GM19468 (cell line): ENCODE measurements around the gene CEP104.
"Not testable (repeated sequence)": the region's sequence is repeated elsewhere in the genome, so short reads cannot be mapped to it uniquely, and the experiment has no call there.

Experiments used
- ATAC-seq: cut with Tn5 transposase; IDR thresholded peaks from one replicate; pipeline ENCODE4 v1.9.1; 2021; ENCODE audit warnings: mild to moderate bottlenecking, moderate library complexity, moderate number of reproducible peaks; ENCODE audit not compliant: unreplicated experiment; ENCODE audit errors: extremely low read depth

Gene CEP104

DNA sequence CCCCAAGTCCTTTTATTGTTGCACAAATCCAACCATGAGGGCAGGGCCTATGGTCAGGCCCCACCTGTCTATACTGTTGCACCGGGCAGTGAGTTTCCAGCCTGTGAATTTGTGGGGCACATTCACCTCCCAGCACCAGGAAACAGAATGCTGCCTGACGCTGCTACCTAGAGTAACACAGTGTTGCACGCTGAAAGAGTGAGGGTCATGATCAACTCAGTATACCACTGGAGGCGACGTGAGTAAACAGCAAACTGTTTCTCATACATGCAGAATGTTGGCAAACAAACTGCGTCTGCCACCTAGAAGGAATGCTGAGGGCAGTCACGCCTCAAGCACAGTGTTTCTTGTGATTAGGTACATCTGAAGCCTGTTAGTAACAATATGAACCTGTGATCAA is 47.3 kb downstream of the CEP104 start:
- no peak for ATAC-seq

DNA sequence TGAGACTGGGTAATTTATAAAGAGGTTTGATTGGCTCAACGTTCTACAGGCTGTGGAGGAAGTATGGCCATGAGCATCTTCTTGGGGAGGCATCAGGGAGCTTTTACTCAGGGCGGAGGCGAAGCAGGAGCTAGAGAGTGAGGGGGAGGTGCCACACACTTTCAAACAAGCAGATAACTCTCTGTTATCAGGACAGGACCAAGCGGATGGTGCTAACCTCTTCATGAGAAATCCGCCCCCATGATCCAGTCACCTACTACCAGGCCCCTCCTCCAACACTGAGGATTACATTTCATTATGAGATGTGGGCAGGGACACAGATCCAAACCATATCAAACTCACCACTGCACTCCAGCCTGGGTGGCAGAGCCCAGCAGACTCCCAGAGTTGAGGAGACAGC is 49.2 kb downstream of the CEP104 start:
- no peak for ATAC-seq

- ATAC-seq, result no peak
Observed at GRCh38 chr1:3805038-3805437, 52.0 kb downstream of the CEP104 start.

GRCh38 chr1:3804627-3804944 is 52.4 kb downstream of the CEP104 start:
- ATAC-seq, result not testable (repeated sequence)

GRCh38 chr1:3803905-3804626 is 52.9 kb downstream of the CEP104 start:
- no peak for ATAC-seq

DNA sequence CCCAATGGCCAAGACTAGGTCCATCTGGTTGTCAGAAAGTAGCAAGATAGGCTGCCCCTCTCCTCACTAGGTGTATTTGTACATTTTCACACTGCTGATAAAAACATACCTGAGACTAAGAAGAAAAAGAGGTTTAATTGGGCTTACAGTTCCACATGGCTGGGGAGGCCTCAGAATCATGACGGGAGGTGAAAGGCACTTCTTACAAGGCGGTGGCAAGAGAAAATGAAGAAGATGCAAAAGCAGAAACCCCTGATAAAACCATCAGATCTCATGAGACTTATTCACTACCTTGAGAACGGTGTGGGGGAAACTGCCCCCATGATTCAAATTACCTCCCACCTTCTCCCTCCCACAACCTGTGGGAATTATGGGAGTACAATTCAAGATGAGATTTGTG is 56.2 kb downstream of the CEP104 start:
- ATAC-seq, result not testable (repeated sequence)

GRCh38 chr1:3799976-3800685 is 56.9 kb downstream of the CEP104 start:
- no peak for ATAC-seq

DNA sequence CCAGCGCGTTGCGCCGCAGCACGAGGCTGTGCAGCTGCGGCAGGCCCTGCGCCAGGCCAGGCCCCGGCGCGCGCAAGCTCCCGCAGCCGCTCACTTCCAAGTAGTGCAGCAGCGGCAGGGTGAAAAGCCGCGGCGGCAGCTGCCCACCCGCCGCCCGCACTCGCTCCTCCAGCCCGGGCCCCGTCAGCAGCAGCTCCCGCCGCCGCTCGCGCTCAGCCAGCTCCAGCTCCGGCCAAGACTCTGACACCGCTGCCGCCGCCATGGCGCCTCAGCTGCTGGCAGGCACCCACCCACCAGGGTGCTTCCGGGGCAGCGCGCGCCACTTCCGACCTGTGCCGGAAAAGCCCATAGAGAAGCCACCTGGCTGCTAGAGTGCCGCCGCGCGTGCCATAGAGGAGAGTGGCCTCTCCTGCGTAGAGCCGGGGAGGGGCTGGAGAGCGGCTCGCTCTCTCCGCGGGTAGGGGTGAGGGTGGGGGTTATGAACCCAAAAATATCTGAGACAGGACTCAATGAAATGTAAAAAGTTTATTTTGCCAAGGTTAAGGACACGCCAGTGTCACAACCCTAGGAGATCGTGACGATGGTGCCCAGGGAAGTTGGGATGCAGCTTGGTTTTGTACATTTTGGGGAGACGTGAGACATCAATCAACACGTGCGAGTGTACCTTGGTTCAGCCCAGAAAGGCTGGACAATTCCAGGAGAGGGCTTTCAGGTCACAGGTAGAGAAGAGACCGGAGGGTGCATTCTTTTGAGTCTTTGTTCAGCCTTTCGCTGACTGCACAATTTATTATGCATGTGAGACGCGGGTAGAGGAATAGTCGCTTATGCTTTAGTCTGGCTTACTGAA is 60.6 kb downstream of the CEP104 start, which contains the start of gene LRRC47:
Gene LRRC47, minus strand, starts transcription at position 284 of the 847 bp plus-strand sequence. Its CDS starts 22 bp downstream, at position 262.
- ATAC-seq, result peak; percentile 93

DNA sequence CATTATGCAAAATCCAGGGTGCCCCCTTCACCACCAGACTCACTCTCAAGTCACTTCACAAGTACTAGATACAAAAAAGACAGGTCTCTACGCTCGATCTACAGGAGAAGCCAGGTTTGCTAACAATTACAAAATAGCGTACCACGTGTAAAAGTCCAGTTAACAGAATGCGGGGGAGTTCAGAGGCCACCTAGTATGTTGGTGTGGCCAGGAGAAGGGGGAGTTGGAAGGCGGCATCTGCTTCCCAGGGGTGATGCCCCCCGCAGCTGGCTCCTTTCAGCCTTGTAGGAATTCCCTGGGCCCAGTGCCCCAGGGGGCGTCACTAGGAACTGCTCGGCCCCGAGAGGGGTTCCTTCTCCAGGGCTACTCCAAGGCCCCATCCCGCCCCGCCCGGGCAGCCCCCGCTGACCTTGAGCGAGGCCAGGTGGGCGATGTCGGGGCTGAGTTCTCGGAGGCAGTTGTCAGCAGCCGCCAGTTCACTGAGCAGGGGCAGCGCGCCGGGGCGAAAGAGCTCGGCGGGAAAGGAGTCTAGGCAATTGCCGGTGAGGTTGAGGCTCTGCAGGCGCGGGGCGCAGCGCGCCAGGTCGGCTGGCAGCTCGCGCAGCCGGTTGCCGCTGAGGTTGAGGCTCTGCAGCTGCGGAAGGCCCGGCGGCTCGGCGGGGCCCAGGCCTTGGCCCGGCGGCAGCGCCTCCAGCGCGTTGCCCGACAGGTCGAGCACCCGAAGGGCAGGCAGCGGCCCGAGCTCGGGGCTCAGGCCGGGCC is 61.4 kb downstream of the CEP104 start:
- no peak for ATAC-seq

DNA sequence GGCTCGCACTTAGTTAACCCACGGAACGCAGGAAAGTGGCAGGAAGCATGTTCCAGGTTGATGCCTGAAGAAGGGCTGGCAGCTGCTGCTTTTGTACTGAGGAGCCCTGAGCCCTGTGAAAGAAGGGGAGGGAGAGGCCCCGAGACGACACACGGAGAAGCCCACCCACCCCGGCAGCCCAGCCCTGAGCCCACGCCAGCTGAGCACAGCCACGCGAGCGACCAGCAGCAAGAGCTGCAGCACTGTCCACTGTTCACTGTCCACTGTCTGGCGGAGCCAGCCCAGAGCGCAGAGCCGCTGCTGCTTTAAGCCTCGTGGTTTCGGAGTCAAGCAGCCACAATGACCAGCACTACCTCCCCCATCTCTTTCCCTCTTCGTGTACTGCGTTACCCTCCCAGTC is 66.1 kb downstream of the CEP104 start:
- ATAC-seq, result no peak

- ATAC-seq, result no peak
Observed at GRCh38 chr1:3790500-3790923, 66.5 kb downstream of the CEP104 start.

DNA sequence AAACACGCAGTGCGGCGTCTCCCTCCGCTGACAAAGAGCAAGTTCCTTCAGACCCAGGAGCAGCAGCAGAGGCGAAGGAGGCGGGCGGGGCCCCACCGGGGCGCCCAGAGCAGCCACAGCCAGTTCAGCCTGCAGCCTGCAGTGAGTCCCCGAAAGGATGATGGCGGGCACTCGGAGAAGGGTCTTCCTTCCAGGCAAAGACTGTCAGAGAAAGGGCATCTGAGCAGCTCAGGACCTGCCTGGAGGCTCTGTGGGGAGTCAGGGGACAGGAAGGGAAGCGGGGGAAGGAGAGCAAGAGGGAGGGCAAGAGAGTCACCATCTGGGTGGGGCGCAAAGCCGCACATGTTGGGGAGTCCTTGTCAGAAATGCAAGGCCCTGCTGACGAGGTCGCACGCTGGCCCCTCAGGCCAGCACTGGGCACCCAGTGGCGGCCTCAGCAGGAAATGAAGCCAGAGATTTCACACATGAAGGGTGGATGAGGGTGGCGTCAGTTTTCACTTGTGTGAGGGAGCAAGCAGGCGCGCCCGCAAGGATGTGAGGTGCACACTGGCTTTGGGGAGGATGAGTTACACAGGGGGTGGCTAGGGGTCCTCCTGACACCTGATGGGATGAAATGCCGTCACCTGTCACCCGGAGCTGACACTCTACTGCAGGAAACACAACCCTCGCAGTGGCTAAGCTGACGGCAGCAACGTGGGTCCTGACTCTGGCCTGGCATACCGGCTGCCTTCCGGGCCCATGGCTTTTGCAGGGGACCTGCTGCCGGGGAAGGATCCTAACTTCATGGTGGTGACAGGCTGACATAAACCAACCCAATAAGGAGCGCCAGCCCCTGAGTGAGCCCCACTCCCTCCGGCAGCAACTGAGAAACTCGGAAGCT is 67.3 kb downstream of the CEP104 start:
- no peak for ATAC-seq

GRCh38 chr1:3788756-3789420 is 68.1 kb downstream of the CEP104 start:
- ATAC-seq, result no peak

GRCh38 chr1:3787745-3788605 is 69.0 kb downstream of the CEP104 start:
- no peak for ATAC-seq

DNA sequence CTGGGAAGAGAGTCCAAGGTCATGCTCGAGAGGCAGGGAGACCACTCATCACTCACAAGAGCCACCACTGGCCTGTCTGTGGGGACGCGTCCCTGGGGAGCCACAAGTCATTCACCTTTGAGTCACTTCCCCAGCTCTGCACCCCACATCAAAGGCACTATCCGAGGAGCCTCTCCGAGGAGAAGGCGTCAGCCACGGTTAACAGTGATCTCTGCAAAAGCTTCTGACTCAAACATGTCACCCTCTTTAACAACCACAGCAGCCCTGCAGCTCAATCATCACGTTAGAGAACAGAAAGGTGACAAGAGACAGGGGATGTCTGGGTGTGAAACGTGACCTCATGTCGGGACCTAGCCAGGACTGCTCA is 69.7 kb downstream of the CEP104 start:
- ATAC-seq, result no peak

DNA sequence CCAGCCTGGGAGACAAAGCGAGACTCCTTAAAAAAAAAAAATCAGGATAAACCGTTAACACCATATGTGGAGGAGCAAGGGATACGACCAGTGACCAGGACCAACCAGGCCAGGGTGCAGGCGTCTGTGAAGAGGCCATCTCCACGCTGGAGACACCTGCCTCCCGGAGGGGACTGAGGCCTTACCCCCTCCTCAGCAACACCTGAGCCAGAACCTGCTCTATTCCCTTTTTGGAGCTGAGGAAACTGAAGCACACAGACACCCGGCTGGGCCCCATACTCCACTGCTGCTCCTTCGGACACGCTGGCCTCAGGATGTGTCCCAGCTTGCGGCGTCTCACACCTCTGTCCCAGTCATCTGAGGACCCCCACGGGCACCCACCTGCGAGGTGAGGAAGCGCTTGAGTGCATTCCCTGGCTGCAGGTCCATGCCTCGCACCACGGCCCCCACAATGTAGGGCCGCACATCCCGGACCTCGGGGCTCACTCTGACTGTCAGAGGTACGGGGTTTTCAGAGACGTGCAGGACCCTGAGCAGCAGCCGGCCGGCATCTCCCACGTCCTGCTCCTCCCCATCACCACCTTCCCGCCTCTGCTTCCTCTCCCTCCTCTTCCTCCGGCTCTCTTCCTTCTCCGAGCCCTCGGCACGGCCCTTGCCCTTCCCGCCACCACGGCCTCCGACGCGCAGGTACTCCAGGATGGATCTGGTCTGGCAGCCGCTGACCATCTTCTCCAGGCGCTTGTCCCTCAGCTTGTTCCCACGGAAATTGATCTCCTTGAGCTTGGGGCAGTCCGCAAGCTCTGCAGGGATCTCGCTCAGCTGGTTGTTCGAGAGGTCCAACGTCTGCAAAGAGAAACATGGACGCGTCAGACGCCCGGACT is 70.3 kb downstream of the CEP104 start:
- no peak for ATAC-seq
